ENCODE results near the gene UBASH3A.

- TF ChIP-seq POLR2A (IDR thresholded peaks at IDR 0.05) (no peak), EP300 (IDR thresholded peaks at IDR 0.05) (no peak), POLR2AphosphoS5 (IDR thresholded peaks at IDR 0.05) (no peak), CTCF (IDR thresholded peaks at IDR 0.05) (no peak)
Measured at GRCh38 chr21:42389449-42389835, 14.3 kb upstream of the UBASH3A start.
